ENCODE data around the gene MAPK9. TPM values are rescaled to one million over a fixed set of nuclear protein-coding genes. Genes with fewer than 3 reads are reported as not detected.

MAPK9 gene
- total RNA-seq, 1 donor from 2014 or later, result 12.9 TPM

DNA sequence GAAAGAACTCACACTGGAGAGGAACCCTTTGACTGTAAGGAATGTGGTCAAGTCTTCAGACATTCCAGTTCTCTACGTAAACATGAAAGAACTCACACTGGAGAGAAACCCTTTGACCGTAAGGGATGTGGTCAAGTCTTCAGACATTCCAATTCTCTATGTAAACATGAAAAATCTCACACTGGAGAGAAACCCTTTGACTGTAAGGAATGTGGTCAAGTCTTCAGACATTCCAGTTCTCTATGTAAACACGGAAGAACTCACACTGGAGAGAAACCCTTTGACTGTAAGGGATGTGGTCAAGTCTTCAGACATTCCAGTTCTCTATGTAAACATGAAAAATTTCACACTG is 32.6 kb downstream of the MAPK9 start:
- TF ChIP-seq, protein P1, sequence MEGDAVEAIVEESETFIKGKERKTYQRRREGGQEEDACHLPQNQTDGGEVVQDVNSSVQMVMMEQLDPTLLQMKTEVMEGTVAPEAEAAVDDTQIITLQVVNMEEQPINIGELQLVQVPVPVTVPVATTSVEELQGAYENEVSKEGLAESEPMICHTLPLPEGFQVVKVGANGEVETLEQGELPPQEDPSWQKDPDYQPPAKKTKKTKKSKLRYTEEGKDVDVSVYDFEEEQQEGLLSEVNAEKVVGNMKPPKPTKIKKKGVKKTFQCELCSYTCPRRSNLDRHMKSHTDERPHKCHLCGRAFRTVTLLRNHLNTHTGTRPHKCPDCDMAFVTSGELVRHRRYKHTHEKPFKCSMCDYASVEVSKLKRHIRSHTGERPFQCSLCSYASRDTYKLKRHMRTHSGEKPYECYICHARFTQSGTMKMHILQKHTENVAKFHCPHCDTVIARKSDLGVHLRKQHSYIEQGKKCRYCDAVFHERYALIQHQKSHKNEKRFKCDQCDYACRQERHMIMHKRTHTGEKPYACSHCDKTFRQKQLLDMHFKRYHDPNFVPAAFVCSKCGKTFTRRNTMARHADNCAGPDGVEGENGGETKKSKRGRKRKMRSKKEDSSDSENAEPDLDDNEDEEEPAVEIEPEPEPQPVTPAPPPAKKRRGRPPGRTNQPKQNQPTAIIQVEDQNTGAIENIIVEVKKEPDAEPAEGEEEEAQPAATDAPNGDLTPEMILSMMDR (IDR thresholded peaks at IDR 0.05), result no peak
- intact Hi-C loops (cut with DNase I), result no loop called here
- DNase-seq (ENCODE audit: low spot score in 2 of 2), result no peak
- H3K36me3 ChIP-seq, result peaks cover 87 to 100% of the 10 kb centered on the region in 2 donors
- no peaks in the 10 kb centered on the region for H3K4me1 ChIP-seq
- no peak overlapping the region for H3K27ac ChIP-seq
- H3K4me3 ChIP-seq, result no peak overlapping the region
- H3K27me3 ChIP-seq, result no peaks in the 10 kb centered on the region
- peaks cover 92 to 100% of the 10 kb centered on the region in 2 donors for H3K9me3 ChIP-seq

DNA sequence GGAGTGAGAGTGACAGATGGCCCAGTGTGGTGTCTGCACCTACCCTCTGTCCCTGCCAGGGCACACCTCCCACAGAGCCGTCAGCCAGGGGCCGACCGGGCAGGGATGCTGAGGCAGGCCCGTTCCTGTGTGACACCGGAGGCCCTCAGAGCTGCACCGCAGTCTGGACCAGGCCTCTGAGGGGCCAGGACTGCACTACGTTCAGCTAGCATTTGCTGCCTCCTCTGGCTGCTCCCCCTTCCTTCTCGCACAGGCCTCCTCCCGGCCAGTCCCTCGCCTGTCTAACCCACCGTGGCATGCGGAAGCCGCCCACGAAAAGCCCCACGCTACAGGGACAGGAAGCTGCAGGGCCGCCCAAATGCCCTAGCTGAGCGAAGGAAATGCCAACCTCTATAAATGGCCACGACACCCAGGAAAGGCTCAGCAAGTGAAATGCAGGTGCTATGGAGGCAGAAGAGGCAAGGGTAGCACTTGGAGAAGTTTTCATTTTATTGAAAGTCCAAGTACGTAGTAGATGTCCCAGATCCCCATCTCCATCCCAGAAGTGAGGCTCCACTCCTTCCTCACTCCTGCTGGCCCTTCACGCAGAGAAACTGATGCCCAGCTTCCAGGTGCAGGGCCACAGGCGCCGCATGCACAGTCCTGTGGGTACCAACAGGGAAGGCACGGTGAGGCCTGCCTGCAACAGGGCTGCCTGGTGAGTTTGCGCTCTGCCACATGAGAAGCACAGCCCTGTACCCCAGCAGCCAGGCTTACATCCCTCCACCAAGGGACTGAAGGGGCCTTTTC is 38.7 kb downstream of the MAPK9 start:
- DNase-seq (ENCODE audit: low spot score in 2 of 2), result no peak
- intact Hi-C loops (cut with DNase I), result no loop called here
- Histone ChIP-seq H3K4me3 (no peak overlapping the region), H3K9me3 (peaks cover 91 to 98% of the 10 kb centered on the region in 2 donors), H3K27me3 (no peaks in the 10 kb centered on the region), H3K36me3 (peaks cover 71 to 100% of the 10 kb centered on the region in 2 donors), H3K4me1 (no peaks in the 10 kb centered on the region), H3K27ac (no peak overlapping the region)
- TF ChIP-seq, protein P1 (IDR thresholded peaks at IDR 0.05), result no peak

DNA sequence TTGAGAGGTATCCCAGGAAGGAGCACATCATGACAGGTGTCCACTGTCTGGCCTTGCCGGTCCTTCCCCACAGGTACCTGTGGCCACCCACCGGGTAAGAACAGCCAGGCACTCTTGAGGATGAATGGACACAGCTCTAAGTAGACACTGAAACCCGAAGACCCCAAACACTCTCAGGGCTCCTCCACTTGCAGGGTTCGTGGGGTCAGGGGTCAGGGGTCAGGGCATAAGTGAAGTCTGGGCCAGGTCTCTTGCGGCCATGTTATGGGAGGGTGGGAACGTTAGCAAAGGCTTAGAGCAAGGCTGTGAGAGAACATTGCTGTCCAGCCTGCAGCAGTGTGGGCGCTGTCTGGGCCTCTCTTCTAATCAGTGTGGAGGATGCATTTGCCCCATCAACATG is 40.0 kb downstream of the MAPK9 start:
- intact Hi-C loops (cut with DNase I), result no loop called here
- no peaks in the 10 kb centered on the region for H3K4me1 ChIP-seq
- no peak overlapping the region for H3K27ac ChIP-seq
- TF ChIP-seq, protein P1 (IDR thresholded peaks at IDR 0.05), result no peak
- H3K4me3 ChIP-seq, result no peak overlapping the region
- no peak for DNase-seq (ENCODE audit: low spot score in 2 of 2)
- H3K36me3 ChIP-seq, result peaks cover 70 to 100% of the 10 kb centered on the region in 2 donors
- no peaks in the 10 kb centered on the region for H3K27me3 ChIP-seq
- H3K9me3 ChIP-seq, result peaks cover 87 to 98% of the 10 kb centered on the region in 2 donors

DNA sequence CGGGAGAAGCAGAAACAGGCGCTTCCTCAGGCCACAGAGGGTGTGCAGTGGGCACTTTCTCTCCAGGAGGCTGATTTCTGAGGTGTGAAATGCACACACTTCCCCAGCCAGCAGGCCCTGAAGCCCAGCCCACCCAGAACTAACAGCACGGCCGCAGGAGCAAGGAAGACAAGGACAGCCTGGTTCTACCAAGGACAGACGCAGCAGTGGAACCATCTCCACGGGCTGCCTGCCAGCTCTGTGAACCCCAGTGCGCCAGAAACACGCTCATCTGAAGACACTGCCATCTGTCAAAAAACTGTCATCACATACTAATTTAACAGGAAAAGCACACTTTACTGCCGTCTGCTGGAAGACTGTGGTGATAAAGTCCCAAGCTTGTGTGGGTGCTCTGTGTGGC is 40.7 kb downstream of the MAPK9 start:
- TF ChIP-seq, protein P1 (IDR thresholded peaks at IDR 0.05), result no peak
- peaks cover 67 to 100% of the 10 kb centered on the region in 2 donors for H3K36me3 ChIP-seq
- H3K27ac ChIP-seq, result no peak overlapping the region
- H3K4me1 ChIP-seq, result no peaks in the 10 kb centered on the region
- DNase-seq (ENCODE audit: low spot score in 2 of 2), result no peak
- peaks cover 80 to 98% of the 10 kb centered on the region in 2 donors for H3K9me3 ChIP-seq
- H3K27me3 ChIP-seq, result no peaks in the 10 kb centered on the region
- no peak overlapping the region for H3K4me3 ChIP-seq
- intact Hi-C loops (cut with DNase I), result no loop called here

DNA sequence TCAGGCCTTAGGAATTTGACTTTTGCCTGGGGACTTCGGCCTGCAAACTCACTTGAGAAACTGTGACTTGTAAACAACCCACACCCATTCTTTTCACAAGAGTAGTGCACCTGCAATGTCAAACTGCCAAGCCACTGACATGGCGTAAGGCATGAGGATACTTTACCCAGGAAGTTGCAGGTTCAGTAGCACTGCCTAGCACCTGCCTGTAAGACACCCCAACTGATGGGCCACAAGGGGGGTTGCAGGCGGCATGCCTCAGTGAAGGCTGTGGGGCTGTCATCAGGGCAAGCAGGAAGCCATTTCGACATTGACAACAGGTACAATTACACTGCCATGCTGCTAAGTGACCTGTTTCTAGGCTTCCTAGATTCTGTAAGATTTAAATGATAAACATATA is 41.6 kb downstream of the MAPK9 start:
- H3K9me3 ChIP-seq, result peaks cover 80 to 98% of the 10 kb centered on the region in 2 donors

More for the DNA sequence above, 41.6 kb downstream of the MAPK9 start:
- H3K4me3 ChIP-seq, result no peak overlapping the region
- DNase-seq (ENCODE audit: low spot score in 2 of 2), result no peak
- no peaks in the 10 kb centered on the region for H3K4me1 ChIP-seq
- TF ChIP-seq, protein P1 (IDR thresholded peaks at IDR 0.05), result no peak
- no peak overlapping the region for H3K27ac ChIP-seq
- H3K27me3 ChIP-seq, result no peaks in the 10 kb centered on the region
- intact Hi-C loops (cut with DNase I), result no loop called here
- peaks cover 63 to 98% of the 10 kb centered on the region in 2 donors for H3K36me3 ChIP-seq
